Activated CD8-positive, alpha-beta memory T cell treated with anti-CD3 and anti-CD28 coated beads for 1 hour (primary cell): ENCODE results near the gene STX8.
"Not testable (repeated sequence)": the region's sequence is repeated elsewhere in the genome, so short reads cannot be mapped to it uniquely, and the experiment has no call there.

Source experiments
- DNase-seq, 2 donors: peaks; one replicate each; pipeline ENCODE4 v3.0.0-alpha.2; 2020; ENCODE audit warnings: low read depth in 1 of 2; ENCODE audit errors: extremely low read depth in 1 of 2

Gene STX8

GRCh38 chr17:9270921-9271320, 304.7 kb downstream of the STX8 start:
- DNase-seq: no peak

GRCh38 chr17:9269350-9270035, 306.1 kb downstream of the STX8 start:
- no peak for DNase-seq

DNA sequence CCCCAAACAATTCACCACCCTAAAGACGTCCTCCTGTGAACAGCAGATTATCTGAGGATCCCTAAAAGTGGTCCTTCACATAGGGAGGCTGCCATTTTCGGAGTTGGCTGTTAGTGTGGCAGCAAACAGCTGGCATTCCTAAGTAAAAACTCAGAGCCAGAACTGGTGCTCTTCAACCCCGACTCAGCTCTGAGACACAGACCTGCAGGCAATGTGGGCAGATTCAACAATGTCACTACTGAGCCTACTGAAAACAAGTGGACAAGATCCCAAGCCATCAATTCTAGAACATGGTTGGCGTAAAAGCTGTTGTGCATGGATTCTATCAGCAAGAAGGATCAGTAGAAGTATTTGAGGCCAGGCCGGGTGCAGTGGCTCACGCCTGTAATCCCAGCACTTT, 307.1 kb downstream of the STX8 start:
- no peak for DNase-seq

DNA sequence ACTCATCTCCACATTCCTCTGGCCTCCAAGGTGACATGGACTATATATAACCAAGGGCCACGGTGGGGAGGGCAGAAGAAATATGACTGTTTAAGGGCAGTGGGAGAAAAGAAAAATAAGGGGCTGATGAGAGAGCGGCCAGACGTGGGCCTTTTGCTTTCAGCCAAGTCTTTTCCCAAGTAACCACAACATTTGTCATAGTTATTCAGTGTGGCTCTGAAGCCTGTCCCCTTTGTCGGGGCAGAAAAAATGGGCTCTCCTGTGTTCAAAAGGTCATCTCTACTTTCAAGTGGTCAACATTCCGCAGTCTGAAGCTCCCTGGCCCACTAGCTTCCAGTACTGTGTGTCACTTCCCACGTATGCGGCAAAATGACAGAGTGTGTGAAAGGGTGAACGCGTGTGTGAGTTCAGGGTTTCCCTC, 308.9 kb downstream of the STX8 start:
- no peak for DNase-seq

- DNase-seq: no peak
Observed at GRCh38 chr17:9266031-9266680, 309.5 kb downstream of the STX8 start.

DNA sequence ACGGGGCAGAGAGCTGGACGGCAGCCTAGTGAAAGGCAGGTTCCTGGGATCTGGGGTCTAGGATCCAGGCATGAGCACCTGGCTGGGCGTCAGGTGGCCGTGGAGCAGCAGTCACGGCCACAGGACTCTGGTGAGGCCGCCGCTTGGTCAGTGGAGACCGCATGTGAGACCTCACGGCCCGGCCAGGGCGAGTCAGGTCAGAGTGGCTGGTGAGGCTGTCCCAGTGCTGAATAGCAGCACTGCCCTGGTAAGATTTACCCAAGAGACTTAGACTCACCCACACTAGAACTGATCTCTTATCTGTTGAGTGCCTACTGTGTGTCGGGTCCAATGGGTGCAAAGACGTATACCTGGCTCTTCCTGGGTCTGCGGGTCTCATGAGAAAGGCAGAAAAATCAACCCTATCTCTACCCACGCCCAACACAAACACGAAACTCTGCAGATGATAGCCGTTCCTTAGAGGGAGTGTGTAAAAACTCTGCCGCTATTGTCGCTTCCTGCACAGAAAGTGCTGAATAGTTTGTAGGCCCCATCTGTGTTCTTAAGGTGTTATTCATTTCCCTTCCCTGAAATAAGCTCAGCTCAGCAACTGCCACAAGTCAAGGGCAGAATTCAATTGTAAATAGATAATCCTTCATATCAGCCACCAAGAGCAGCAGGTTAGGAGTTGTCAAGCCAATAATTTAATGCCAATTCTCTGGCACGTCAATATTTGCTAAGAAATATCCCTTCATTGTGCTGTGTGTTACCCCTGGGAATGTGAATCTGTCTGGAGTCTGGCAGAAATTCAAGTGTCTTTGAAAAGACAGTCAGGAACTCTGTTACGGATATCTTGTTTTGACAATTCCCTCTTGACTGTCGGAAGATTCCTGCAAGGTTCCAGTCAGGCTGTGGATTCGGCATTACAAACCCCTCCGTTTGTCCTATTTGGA, 314.3 kb downstream of the STX8 start:
- no peak for DNase-seq

GRCh38 chr17:9259419-9259818, 316.2 kb downstream of the STX8 start:
- DNase-seq: no peak

GRCh38 chr17:9258115-9259015, 317.3 kb downstream of the STX8 start:
- no peak for DNase-seq

DNA sequence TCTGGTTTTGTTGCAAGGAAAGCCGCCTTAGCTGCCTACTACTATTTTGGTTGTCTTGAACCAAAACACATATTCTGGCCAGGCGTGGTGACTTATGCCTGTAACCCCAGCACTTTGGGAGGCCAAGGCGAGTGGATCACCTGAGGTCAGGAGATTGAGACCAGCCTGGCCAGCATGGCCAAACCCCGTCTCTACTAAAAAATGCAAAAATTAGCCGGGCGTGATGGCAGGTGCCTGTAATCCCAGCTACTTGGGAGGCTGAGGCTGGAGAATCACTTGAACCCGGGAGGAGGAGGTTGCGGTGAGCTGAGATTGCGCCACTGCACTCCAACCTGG, 318.0 kb downstream of the STX8 start:
- not testable (repeated sequence) for DNase-seq

- no peak for DNase-seq
Observed at GRCh38 chr17:9256751-9257629, 318.6 kb downstream of the STX8 start.

- DNase-seq: no peak
Observed at GRCh38 chr17:9256361-9256750, 319.3 kb downstream of the STX8 start.

DNA sequence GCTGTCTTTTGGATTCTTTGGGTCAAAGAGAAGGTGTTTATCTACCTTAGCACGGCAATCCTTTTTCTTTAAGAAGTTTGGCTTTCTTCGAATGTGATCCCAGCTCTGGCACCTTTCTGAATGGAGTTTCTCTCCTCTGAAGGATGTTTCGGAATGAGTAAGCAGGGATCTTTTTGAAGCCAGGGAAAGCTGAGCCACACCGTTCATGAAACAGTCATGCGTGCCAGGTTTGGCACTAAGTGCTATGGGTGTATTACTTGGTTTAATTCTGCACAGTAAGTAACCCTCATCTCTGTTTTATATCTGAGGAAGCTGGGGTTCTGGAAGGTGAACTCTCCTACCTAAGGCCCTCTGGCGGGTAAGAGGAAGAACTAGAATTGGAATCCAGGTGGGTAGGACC, 319.8 kb downstream of the STX8 start:
- no peak for DNase-seq

DNA sequence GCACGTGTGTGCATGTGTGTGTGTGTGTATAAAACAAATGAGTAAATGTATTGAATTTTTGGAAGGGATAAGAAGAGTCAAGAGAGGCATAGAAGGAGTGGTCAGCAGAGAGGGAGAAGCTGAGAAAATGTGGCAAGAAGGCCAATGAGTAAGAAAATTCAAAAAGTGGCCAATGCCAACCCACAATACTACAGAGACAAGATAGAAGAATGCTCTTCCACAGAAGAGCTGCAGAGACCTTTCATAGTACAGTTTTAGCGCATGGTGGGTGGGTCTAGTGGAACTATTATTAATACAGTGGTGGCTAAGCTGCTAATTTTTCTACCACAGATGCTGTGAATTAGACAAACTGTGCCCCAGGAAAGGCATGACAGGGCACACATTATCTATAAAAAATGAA, 320.8 kb downstream of the STX8 start:
- DNase-seq: no peak

DNA sequence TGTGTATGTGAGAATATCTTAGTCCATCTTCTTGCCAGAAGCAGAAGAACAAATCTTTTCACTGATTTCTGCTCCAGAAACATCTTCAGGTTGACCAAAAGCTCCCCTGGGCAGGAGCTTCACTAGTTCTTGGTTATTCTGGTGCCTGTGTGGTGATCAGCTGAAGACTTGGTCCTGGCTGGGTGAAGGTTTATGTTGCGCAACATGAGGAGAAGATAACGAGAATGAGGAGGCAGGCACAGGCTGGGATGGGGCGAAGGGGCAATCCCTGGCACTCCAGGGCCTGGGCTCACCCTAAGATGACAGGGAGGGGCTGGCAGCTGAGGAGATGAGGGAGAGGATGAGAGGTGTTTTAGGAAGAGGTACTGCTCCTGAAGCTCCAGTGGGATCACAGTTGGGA, 322.3 kb downstream of the STX8 start:
- DNase-seq: no peak

GRCh38 chr17:9251273-9251672, 324.3 kb downstream of the STX8 start:
- no peak for DNase-seq

- no peak for DNase-seq
Observed at GRCh38 chr17:9249245-9249953, 326.2 kb downstream of the STX8 start.

- no peak for DNase-seq
Observed at GRCh38 chr17:9247401-9247938, 328.1 kb downstream of the STX8 start.

DNA sequence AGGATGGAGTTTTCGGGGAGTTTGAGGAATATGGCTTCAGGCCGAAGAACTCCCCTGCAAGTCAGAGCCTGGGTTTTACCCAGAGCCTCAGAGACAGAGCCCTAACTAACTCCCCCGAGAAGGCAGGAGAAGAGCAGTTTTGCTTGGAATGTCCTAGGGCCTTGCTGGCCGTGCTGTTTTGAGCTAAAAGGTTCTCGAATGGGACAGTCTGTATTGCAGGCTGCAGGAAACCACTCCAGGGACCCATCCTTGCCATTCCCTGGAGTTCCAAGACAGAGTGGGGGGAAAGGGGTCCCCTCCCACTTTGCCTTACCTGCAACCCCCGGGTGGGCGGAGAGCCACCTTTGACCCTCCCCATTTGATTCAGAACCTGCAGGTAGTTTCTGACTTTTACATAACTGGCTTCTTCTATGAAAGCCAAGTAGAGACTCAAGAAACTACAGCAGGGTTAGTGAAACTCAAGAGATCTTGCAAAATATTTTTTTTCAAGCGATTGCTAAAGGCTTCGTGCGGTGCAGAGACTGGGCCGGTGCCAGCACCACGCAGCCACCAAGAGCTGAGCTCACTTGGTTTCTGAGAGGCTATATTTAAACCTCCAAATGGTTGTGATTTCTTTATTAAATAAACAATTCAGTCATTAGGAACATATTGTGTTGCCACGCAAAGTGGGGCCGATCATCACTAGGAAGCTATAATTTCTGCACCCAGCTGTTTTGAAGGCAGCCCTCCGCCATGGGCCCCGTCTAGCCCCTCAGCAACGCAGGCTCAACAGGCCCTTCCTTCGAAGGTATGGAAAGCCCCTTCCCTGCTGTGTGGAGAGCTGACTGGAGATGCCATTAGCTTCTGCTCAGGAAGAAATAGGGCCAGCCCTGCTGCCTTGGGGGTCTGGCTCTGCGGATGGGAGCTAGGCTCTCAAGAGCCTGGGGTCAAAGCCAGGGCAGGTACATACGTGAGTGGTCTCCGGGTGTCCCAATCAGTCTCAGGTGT, 331.3 kb downstream of the STX8 start:
- DNase-seq: no peak
